GM18505 (cell line): ENCODE measurements around the gene RIN3.
A peak's percentile ranks its signal among the peaks of the same experiment; 100 is the strongest.

Experiments
- ATAC-seq: cut with Tn5 transposase; IDR thresholded peaks from one replicate; pipeline ENCODE4 v1.9.1; 2021; ENCODE audit not compliant: unreplicated experiment
- POLR2A ChIP-seq: IDR thresholded peaks from 4 replicates; pipeline ENCODE4 v1.6.1; 2011; ENCODE audit warnings: borderline replicate concordance; ENCODE audit not compliant: insufficient read depth, insufficient read length; ENCODE audit errors: extremely low read depth

The RIN3 gene

DNA sequence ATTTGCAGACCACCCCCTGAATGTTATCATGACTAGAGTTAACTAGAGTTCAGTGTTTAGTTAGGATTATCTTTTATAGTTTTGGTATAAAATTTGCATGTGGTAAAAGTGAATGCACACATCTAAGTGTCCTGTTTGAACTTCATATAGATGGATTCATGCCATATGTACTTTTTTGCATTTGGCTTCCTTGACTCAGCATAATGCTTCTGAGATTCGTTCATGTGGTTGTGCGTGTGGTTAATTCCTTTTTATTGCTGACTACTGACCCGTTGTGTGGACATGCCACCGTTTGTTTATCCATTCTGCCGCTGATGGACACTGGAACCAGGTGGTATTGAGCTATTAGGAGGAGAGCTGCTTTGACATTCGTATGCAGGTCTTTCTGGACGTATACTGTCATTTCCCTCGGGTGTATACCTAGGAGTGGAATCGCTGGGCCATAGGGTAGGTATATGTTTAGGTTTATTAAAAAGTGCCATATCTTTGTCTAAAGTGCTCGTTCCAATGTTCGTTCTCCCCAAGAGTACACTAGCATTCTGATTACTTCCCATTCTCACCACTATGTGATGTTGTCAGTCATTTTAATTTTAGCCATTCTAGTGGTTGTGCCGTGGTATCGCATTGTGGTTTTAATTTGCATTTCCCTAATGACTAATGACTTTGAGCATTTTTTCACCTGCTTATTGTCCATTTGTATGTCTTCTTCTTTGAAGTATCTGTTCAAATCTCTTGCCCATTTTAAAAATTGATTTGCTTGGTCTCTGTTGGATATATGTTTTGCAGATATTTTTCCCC lies 37.7 kb downstream of the RIN3 start:
- ATAC-seq = peak; percentile 73

DNA sequence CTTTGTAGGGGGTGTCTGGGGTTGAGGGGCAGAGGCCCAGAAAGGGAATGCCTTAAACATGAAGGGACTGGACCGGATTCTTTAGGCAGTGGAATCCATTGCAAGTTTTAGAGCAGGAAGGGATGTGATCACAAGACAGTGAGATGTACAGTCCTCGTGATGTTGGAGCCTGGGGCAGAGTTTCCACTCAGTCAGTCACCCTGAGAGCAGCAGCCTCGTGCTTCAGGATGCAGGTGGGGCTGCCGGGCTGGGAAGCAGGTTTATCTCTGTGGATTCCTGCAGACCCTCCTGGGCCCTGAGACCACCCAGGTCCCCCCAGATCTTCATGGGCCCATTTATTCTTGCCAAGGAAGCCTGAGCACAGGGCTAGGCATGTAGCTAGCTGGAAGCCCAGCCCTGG lies 38.5 kb downstream of the RIN3 start:
- TF ChIP-seq POLR2A = no peak
- no peak for ATAC-seq

More for the DNA sequence above, 37.7 kb downstream of the RIN3 start:
- no peak for TF ChIP-seq POLR2A

DNA sequence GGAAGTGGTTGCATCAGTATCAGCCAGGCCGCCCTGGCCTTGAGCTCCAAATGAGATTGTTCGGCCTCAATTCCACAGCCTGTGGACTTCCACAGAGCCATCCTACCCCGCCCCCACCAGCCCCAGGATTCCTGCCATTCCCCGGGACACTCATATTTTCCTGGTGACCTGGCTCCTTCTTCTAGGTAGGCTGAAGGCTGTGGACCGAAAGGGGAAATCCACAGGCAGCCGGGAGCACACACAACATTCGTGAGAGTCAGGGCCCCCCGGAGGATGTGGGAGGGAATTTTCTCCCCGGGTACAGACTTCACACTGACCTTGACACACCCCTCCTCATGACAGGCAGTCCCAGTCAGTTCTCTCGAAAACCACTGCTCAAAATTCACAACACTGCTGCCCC lies 39.9 kb downstream of the RIN3 start:
- no peak for ATAC-seq
- no peak for TF ChIP-seq POLR2A

- TF ChIP-seq POLR2A = no peak
- ATAC-seq = no peak
Measured at GRCh38 chr14:92555465-92556111, 42.0 kb downstream of the RIN3 start.

DNA sequence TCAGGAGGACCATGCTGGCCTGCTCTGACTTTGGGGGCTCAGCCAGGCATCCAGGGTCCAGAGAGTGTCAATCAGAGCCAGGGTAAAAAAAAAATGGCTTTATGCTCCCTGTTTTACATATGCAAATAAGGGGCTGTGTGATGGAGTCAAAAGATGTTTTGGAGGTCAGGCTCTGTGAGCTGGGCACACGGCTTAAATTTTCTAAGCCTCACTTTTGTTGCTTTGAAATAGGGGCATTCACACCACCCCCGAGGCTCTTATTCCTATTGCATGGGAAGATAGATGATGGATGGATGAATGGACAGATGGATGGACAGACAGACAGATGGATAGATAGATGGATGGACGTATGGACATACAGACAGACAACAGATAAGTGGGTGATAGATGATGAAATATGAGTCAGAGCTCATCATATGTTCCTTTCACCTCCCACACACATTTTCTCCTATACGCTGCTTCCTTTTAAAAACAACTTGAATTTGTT lies 42.7 kb downstream of the RIN3 start:
- TF ChIP-seq POLR2A = no peak
- no peak for ATAC-seq

- no peak for TF ChIP-seq POLR2A
- ATAC-seq = no peak
Measured at GRCh38 chr14:92556863-92557543, 43.4 kb downstream of the RIN3 start.

DNA sequence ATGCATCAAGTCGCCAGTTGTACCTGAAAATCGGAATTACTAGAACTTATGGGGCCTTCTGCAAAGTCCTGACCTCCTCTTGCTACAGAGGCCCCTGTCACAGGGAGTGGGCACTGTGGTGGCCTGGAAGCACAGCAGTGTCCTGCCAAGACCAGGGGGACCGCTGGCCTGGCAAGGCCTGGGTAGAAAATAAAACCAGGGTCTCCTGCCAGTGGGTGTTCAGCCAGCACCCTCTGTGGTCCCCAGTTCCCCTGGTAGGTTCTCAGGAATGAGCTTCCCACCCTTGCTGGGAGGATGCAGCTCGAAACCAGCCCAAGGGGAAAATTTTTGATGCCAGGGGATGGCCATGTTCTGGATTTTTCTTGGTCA lies 43.9 kb downstream of the RIN3 start:
- no peak for ATAC-seq
- TF ChIP-seq POLR2A = no peak

GRCh38 chr14:92558319-92558718 lies 44.7 kb downstream of the RIN3 start:
- no peak for ATAC-seq
- TF ChIP-seq POLR2A = no peak

- no peak for ATAC-seq
- no peak for TF ChIP-seq POLR2A
Measured at GRCh38 chr14:92559486-92559885, 45.9 kb downstream of the RIN3 start.

DNA sequence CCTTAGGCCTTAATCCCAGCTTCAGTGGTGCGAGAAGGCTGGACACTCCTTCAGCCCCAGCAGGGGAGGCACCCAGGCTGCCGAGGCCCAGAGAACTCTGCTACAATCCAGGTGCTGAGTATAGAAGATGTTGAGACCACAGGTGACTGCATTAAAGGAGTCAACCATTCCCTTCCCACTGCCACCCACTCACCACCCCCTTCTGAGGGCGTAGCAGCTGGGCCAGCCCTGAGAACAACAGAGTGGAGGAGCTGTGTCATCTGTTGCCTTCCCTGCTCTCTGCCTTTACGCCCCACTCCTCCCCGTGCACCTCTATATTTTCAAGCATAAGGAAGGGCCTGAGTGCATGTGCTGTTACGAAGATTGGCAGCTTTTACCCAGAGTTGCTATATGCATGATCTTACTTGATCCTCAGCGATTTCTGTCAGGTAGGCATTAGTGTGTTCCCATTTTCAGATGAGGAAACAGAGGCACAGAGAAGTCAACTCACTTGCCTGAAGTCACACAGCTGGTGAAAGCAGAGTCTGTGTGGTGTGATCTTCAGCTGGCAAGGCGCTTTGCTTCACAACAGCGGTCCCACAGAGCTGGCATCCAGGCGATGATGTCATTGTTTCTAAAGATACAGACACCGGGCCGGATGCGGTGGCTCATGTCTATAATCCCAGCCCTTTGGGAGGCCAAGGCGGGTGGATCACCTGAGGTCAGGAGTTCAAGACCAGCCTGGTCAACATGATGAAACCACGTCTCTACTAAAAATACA lies 46.7 kb downstream of the RIN3 start:
- no peak for TF ChIP-seq POLR2A
- ATAC-seq = no peak

DNA sequence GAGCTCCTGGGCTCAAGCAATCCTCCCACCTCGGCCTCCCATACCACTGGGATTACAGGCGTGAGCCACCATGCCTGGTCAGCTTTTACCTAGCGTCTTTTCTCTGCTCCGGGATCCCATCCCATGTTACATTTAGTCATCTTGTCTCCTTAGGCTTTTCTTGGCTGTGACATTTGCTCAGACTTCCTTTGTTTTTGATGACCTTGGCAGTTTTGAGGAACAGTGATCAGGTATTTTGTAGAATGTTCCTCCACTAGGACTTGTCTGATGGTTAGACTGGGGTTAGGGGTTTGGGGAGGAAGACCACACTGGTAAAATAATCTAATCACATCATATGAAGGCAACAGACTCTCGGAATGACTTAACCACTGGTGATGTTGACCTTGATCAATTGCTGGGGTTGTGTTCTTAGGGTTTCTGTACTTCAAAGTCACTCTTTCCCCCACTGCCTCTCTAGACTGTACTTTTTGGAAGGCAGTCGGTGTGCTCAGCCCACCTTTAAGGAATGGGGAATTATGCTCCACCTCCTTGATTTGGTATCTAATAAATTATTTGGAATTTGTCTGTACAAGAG lies 48.4 kb downstream of the RIN3 start:
- TF ChIP-seq POLR2A = no peak
- no peak for ATAC-seq

- no peak for TF ChIP-seq POLR2A
- ATAC-seq = peak; percentile 83
Measured at GRCh38 chr14:92563359-92563758, 49.8 kb downstream of the RIN3 start.
